ENCODE measurements around the gene DVL1.

DVL1 gene

GRCh38 chr1:1390675-1391074 is 41.5 kb upstream of the DVL1 start:
- no peak overlapping the region for H4K8ac ChIP-seq (ENCODE audit: low read length)
- no peak overlapping the region for H3K23ac ChIP-seq (ENCODE audit: low read length in 2 of 2)
- DNase-seq, result no peak
- no peak overlapping the region for H2BK15ac ChIP-seq (ENCODE audit: low read depth, poor library complexity, severe bottlenecking)
- peaks cover 44% of the 10 kb centered on the region for H3K79me1 ChIP-seq (replicated peaks; ENCODE audit: low read length, poor library complexity, severe bottlenecking)
- H3K9me3 ChIP-seq (ENCODE audit: control insufficient read depth, low read length), result no peaks in the 10 kb centered on the region
- H2BK12ac ChIP-seq (ENCODE audit: low read length in 2 of 2), result no peak overlapping the region
- no peak overlapping the region for H3K4ac ChIP-seq (ENCODE audit: low read depth in 1 of 2, low read length in 2 of 2)
- H3K27me3 ChIP-seq (ENCODE audit: control insufficient read depth in 1 of 2, insufficient read depth in 1 of 2, low read length in 2 of 2), result no peaks in the 10 kb centered on the region
- no peak overlapping the region for H2AK5ac ChIP-seq (ENCODE audit: low read length, severe bottlenecking)
- no peak overlapping the region for H2AFZ ChIP-seq (ENCODE audit: low read depth, low read length)
- no peak overlapping the region for H3K18ac ChIP-seq (ENCODE audit: low read depth in 1 of 2, low read length in 2 of 2)
- H2BK120ac ChIP-seq (ENCODE audit: low read depth, low read length), result no peak overlapping the region
- H3K27ac ChIP-seq (ENCODE audit: low read length, poor library complexity, severe bottlenecking), result no peak overlapping the region
- no peak overlapping the region for H3K4me3 ChIP-seq (ENCODE audit: insufficient read depth in 1 of 2, low read depth in 1 of 2, low read length in 2 of 2)
- H3K4me2 ChIP-seq (ENCODE audit: low read length, poor library complexity, severe bottlenecking), result no peak overlapping the region
- no peak overlapping the region for H4K91ac ChIP-seq (ENCODE audit: low read length)
- peaks cover 90 to 99% of the 10 kb centered on the region in 2 experiments for H3K36me3 ChIP-seq (ENCODE audit: control insufficient read depth in 1 of 2, insufficient read depth in 2 of 2, low read depth in 1 of 2, low read length in 2 of 2)
- no peak overlapping the region for H3K9ac ChIP-seq (ENCODE audit: low read length)
- peaks cover 3% of the 10 kb centered on the region for H3K4me1 ChIP-seq (ENCODE audit: control insufficient read depth, insufficient read depth, low read depth, low read length)
- H3K14ac ChIP-seq (ENCODE audit: low read length in 2 of 2), result no peak overlapping the region
- WGBS, result 98% methylated on average over 12 of the region's 12 CpGs
- no peak overlapping the region for H2BK5ac ChIP-seq (ENCODE audit: low read depth, low read length, poor library complexity, severe bottlenecking)

GRCh38 chr1:1388078-1388472 is 38.9 kb upstream of the DVL1 start:
- Histone ChIP-seq H2BK15ac (ENCODE audit: low read depth, poor library complexity, severe bottlenecking) (no peak overlapping the region), H3K27me3 (ENCODE audit: control insufficient read depth in 1 of 2, insufficient read depth in 1 of 2, low read length in 2 of 2) (no peaks in the 10 kb centered on the region), H4K91ac (ENCODE audit: low read length) (no peak overlapping the region), H3K4ac (ENCODE audit: low read depth in 1 of 2, low read length in 2 of 2) (no peak overlapping the region), H2BK5ac (ENCODE audit: low read depth, low read length, poor library complexity, severe bottlenecking) (no peak overlapping the region), H3K4me1 (ENCODE audit: control insufficient read depth, insufficient read depth, low read depth, low read length) (peaks cover 2% of the 10 kb centered on the region), H3K9ac (ENCODE audit: low read length) (no peak overlapping the region), H3K36me3 (ENCODE audit: control insufficient read depth in 1 of 2, insufficient read depth in 2 of 2, low read depth in 1 of 2, low read length in 2 of 2) (peaks cover 84 to 86% of the 10 kb centered on the region in 2 experiments), H3K9me3 (ENCODE audit: control insufficient read depth, low read length) (no peaks in the 10 kb centered on the region), H4K8ac (ENCODE audit: low read length) (no peak overlapping the region), H2BK12ac (ENCODE audit: low read length in 2 of 2) (no peak overlapping the region), H3K14ac (ENCODE audit: low read length in 2 of 2) (no peak overlapping the region), H2BK120ac (ENCODE audit: low read depth, low read length) (no peak overlapping the region), H3K4me2 (ENCODE audit: low read length, poor library complexity, severe bottlenecking) (no peak overlapping the region), H3K18ac (ENCODE audit: low read depth in 1 of 2, low read length in 2 of 2) (no peak overlapping the region), H3K79me1 (replicated peaks; ENCODE audit: low read length, poor library complexity, severe bottlenecking) (peaks cover 39% of the 10 kb centered on the region), H2AFZ (ENCODE audit: low read depth, low read length) (no peak overlapping the region), H3K4me3 (ENCODE audit: insufficient read depth in 1 of 2, low read depth in 1 of 2, low read length in 2 of 2) (no peak overlapping the region), H3K23ac (ENCODE audit: low read length in 2 of 2) (no peak overlapping the region), H3K27ac (ENCODE audit: low read length, poor library complexity, severe bottlenecking) (no peak overlapping the region), H2AK5ac (ENCODE audit: low read length, severe bottlenecking) (no peak overlapping the region)
- WGBS, result 98% methylated on average over 16 of the region's 16 CpGs
- DNase-seq, result no peak

- Histone ChIP-seq H2AK5ac (ENCODE audit: low read length, severe bottlenecking) (no peak overlapping the region), H3K27me3 (ENCODE audit: control insufficient read depth in 1 of 2, insufficient read depth in 1 of 2, low read length in 2 of 2) (no peaks in the 10 kb centered on the region)
- WGBS, result 98% methylated on average over 50 of the region's 50 CpGs
These were observed 38.2 kb upstream of the DVL1 start for GRCh38 chr1:1387098-1388077.

GRCh38 chr1:1385931-1386330 is 36.7 kb upstream of the DVL1 start:
- Histone ChIP-seq H2BK120ac (ENCODE audit: low read depth, low read length) (no peak overlapping the region), H3K4me2 (ENCODE audit: low read length, poor library complexity, severe bottlenecking) (no peak overlapping the region), H2BK15ac (ENCODE audit: low read depth, poor library complexity, severe bottlenecking) (no peak overlapping the region), H4K91ac (ENCODE audit: low read length) (no peak overlapping the region), H3K18ac (ENCODE audit: low read depth in 1 of 2, low read length in 2 of 2) (no peak overlapping the region), H3K4me3 (ENCODE audit: insufficient read depth in 1 of 2, low read depth in 1 of 2, low read length in 2 of 2) (no peak overlapping the region), H3K23ac (ENCODE audit: low read length in 2 of 2) (no peak overlapping the region), H3K79me1 (replicated peaks; ENCODE audit: low read length, poor library complexity, severe bottlenecking) (peaks cover 39% of the 10 kb centered on the region), H3K9me3 (ENCODE audit: control insufficient read depth, low read length) (no peaks in the 10 kb centered on the region), H4K8ac (ENCODE audit: low read length) (no peak overlapping the region), H3K27ac (ENCODE audit: low read length, poor library complexity, severe bottlenecking) (no peak overlapping the region), H2AFZ (ENCODE audit: low read depth, low read length) (no peak overlapping the region), H2AK5ac (ENCODE audit: low read length, severe bottlenecking) (no peak overlapping the region), H2BK12ac (ENCODE audit: low read length in 2 of 2) (no peak overlapping the region), H3K4me1 (ENCODE audit: control insufficient read depth, insufficient read depth, low read depth, low read length) (peaks cover 1% of the 10 kb centered on the region), H3K14ac (ENCODE audit: low read length in 2 of 2) (no peak overlapping the region), H3K9ac (ENCODE audit: low read length) (no peak overlapping the region), H3K4ac (ENCODE audit: low read depth in 1 of 2, low read length in 2 of 2) (no peak overlapping the region), H3K27me3 (ENCODE audit: control insufficient read depth in 1 of 2, insufficient read depth in 1 of 2, low read length in 2 of 2) (no peaks in the 10 kb centered on the region), H2BK5ac (ENCODE audit: low read depth, low read length, poor library complexity, severe bottlenecking) (no peak overlapping the region), H3K36me3 (ENCODE audit: control insufficient read depth in 1 of 2, insufficient read depth in 2 of 2, low read depth in 1 of 2, low read length in 2 of 2) (peaks cover 72 to 79% of the 10 kb centered on the region in 2 experiments)
- DNase-seq, result no peak
- WGBS, result 98% methylated on average over 8 of the region's 8 CpGs

More at GRCh38 chr1:1387098-1388077, 38.2 kb upstream of the DVL1 start:
- H3K4me1 ChIP-seq (ENCODE audit: control insufficient read depth, insufficient read depth, low read depth, low read length), result peaks cover 1% of the 10 kb centered on the region
- H3K23ac ChIP-seq (ENCODE audit: low read length in 2 of 2), result no peak overlapping the region
- no peak overlapping the region for H2BK120ac ChIP-seq (ENCODE audit: low read depth, low read length)
- H4K91ac ChIP-seq (ENCODE audit: low read length), result no peak overlapping the region
- H3K9me3 ChIP-seq (ENCODE audit: control insufficient read depth, low read length), result no peaks in the 10 kb centered on the region
- H3K4me3 ChIP-seq (ENCODE audit: insufficient read depth in 1 of 2, low read depth in 1 of 2, low read length in 2 of 2), result no peak overlapping the region
- DNase-seq, result no peak
- H3K36me3 ChIP-seq (ENCODE audit: control insufficient read depth in 1 of 2, insufficient read depth in 2 of 2, low read depth in 1 of 2, low read length in 2 of 2), result peaks cover 78 to 79% of the 10 kb centered on the region in 2 experiments
- H3K4ac ChIP-seq (ENCODE audit: low read depth in 1 of 2, low read length in 2 of 2), result no peak overlapping the region
- no peak overlapping the region for H3K4me2 ChIP-seq (ENCODE audit: low read length, poor library complexity, severe bottlenecking)
- H3K79me1 ChIP-seq (replicated peaks; ENCODE audit: low read length, poor library complexity, severe bottlenecking), result peaks cover 35% of the 10 kb centered on the region
- no peak overlapping the region for H3K27ac ChIP-seq (ENCODE audit: low read length, poor library complexity, severe bottlenecking)
- no peak overlapping the region for H3K18ac ChIP-seq (ENCODE audit: low read depth in 1 of 2, low read length in 2 of 2)
- no peak overlapping the region for H2BK12ac ChIP-seq (ENCODE audit: low read length in 2 of 2)
- no peak overlapping the region for H3K14ac ChIP-seq (ENCODE audit: low read length in 2 of 2)
- no peak overlapping the region for H2BK15ac ChIP-seq (ENCODE audit: low read depth, poor library complexity, severe bottlenecking)
- no peak overlapping the region for H4K8ac ChIP-seq (ENCODE audit: low read length)
- H2AFZ ChIP-seq (ENCODE audit: low read depth, low read length), result no peak overlapping the region
- no peak overlapping the region for H2BK5ac ChIP-seq (ENCODE audit: low read depth, low read length, poor library complexity, severe bottlenecking)
- H3K9ac ChIP-seq (ENCODE audit: low read length), result no peak overlapping the region
